GM12873 (cell line): ENCODE measurements around the gene PRRX2.

Experiments
- CTCF ChIP-seq: IDR thresholded peaks from 2 replicates; pipeline ENCODE4 v1.5.1; 2012; ENCODE audit warnings: low read depth, mild to moderate bottlenecking, moderate library complexity, low read length, control low read depth; ENCODE audit not compliant: insufficient read depth; ENCODE audit errors: missing control alignments

The PRRX2 gene

DNA sequence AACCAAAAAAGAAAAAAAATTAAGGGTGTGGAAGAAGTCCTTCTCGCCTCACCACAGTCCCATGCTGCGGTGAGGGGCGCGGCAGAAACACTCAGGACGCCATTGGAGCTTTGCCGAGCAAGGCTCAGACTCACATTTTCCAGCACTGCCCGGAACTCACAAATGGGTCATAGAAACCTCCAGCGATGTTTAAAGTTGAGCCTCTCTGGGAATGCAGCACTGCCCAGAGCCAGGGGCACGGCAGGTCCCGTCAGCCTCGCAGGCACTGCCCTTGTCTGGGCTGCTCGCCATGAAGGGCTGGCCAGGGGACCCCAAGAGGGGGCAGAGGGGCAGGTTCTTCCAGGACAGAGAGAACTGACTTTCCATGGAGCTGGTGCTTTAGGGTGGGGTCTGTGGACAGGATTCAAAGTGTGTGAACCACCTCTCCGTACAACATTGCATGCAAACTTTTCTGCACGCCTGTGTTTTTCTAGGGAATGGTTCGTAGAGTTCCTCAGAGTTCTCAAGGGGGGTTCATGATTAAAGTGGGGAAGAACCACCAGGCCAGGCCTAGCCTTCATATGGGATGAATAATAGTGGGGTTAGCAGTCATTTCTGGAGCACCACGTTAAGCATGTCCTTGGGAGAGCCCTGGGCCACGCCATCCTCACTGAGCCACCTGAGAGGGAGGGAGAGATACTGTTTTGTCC, 38.4 kb downstream of the PRRX2 start:
- TF ChIP-seq CTCF = no peak

DNA sequence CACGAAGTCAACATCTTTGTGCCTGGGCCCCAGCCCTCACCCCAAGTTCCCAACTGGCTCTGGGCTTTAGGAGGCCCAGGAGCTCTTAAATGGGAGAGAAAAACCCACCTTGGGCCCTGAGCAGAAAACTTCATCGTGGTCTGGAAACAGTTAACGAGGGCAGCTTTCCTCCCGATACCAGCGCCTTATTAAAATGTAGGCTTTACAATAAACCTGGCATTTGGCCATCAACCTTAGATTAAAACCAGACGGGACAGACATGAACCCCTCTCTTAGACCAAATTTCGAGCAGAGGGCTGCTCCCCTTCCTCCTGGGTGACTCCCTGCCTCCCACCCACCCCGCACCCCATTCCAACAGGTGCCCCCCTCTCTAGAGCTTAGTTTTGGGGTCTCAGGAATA, 39.4 kb downstream of the PRRX2 start:
- no peak for TF ChIP-seq CTCF

- no peak for TF ChIP-seq CTCF
These were observed 43.3 kb downstream of the PRRX2 start for GRCh38 chr9:129708793-129709192.

DNA sequence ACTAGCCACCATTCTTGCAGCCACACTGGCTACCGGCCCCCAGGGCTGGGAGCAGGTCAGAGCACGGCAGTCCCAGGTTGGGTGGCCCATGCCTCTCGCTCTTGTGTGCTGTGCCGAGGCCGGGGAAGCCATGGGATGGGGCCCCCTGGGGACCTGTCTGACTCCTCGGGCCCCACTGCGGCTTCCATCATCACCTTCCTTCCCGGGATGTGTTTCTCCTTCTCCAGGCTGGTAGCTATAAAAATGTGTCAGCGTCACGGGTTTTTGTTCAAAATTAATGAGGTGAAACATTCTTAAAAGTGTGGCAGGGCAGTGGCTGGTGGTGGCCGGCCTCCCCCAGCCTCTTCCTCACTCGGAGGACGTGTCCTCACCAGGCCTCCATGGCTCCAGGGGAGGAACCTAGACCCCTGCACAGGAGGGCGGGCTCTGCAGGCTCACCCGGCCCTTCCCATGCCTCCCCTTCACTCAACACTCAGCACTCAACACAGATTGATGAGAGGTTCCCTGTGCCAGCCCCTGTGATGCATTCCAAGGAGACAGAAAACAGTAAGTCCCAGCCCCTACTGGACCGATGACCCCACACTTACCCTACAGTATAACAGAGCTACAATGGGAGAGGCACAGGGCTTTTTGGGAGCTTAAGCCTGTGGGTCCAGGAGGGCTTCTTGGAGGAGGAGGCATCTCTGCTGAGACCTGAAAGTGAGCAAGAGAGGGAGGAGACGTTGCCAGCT, 44.2 kb downstream of the PRRX2 start:
- no peak for TF ChIP-seq CTCF

DNA sequence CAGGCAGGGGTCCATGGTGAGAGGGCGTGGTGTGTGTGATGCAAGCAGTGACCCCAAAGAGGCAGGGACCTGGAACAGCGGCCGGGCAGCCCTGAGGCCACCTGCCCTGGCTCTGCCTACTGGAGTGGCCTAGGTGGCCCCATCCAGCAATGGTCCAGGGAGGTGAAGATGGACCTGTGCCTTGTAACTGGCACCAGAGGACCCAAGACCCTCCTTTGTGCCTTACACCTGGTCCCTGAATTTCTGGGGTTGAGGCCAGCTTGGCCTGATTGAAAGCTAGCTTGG, 44.7 kb downstream of the PRRX2 start:
- no peak for TF ChIP-seq CTCF

GRCh38 chr9:129712634-129713401, 47.4 kb downstream of the PRRX2 start:
- TF ChIP-seq CTCF = no peak

- no peak for TF ChIP-seq CTCF
These were observed 47.9 kb downstream of the PRRX2 start for GRCh38 chr9:129713402-129713679.
